ENCODE results near the gene SERPINA12.
"Not testable (repeated sequence)": the region's sequence is repeated elsewhere in the genome, so short reads cannot be mapped to it uniquely, and the experiment has no call there.

The SERPINA12 gene

DNA sequence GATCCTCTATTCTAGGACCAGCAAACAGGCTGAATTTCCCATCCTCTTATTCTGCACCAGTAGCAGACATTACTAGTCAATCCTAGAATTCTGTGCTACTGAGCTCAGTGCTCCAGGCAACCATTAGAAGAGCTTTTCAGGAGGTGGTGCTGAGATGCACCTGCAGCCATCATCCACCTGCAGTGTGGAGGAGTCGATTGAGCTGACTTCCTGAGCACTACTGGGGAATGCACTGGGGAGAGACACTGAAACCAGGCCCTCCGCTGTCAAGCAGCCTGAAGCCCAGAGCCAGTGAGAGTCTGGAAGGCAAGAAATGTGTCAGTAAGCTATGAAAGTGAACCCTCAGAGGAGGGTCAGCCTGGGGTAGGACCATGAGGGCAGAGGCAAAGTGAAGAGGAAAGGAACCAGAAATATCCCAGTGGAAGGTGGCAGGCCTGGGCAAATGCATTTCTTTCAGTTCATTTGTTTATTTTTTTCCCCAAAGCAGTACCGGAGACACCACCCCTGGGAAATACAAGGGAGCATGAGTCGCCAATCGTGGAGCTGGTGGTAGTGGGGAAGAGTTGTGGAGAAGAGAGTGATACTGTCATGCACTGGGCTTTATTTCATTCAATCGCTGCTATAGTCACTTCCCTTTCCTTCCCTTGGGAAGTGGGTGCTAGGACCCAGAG lies 28.9 kb upstream of the SERPINA12 start:
- no peak for DNase-seq (ENCODE audit: low spot score)

DNA sequence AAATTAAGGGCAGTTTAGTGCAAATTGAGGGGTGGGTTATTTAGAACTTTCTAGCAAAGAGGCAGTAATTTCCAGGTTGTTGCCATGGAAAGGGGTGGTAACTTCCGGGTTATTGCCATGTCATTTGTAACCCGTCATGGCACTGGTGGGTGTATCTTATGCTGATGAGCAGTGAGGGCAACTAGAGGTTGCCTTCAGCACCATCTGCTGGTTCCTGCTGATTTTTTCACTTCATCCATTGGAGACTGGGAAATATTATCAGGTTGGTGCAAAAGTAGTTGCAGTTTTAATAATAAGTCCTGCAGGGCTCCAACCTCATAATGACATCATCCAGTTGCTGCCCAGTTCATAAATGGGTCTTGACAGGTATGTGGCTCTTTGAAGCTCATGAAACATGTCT lies 27.6 kb upstream of the SERPINA12 start:
- DNase-seq (ENCODE audit: low spot score) = no peak

- no peak for DNase-seq (ENCODE audit: low spot score)
These were observed 26.2 kb upstream of the SERPINA12 start for GRCh38 chr14:94535506-94535905.

DNA sequence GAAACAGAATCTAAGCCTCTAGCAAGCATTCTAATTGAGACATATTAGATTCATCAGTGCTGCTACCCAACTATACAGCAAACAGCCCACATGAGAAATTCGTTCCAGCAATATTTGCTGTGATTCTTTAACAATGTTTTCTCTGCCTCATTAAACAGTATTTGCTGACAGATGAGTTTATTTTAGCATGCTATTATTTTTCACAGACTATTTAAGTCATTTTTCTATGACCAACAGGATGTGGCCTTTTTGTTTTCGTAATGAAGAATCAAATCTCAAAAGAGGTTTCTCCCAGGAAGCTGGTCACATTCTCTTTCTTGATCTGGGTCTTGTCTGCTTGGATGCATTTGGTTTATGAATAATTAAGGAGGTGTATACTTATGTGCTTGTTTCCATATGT lies 23.2 kb upstream of the SERPINA12 start:
- DNase-seq (ENCODE audit: low spot score) = no peak

GRCh38 chr14:94531187-94531586 lies 21.9 kb upstream of the SERPINA12 start:
- no peak for DNase-seq (ENCODE audit: low spot score)

DNA sequence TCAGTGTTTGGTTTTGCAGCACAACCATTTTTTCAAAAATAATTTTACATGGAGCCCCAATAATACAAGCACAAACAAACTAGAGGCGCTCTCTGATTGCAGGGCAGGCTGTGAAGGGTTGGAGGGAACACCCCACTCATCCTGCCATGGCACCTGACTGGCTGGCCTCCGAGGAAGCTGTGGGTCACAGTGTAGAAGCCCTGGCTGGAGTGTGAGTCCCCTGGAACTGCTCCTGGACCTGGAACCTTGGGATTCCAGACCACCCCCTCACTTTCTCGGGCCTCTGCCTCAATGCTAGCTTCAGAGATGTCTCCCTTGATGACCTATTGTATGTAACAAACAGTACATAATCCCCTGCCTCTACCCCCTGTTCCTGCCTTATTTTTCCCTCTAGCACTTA lies 14.8 kb upstream of the SERPINA12 start:
- no peak for DNase-seq (ENCODE audit: low spot score)

- DNase-seq (ENCODE audit: low spot score) = no peak
These were observed 14.0 kb upstream of the SERPINA12 start for GRCh38 chr14:94523265-94523664.

DNA sequence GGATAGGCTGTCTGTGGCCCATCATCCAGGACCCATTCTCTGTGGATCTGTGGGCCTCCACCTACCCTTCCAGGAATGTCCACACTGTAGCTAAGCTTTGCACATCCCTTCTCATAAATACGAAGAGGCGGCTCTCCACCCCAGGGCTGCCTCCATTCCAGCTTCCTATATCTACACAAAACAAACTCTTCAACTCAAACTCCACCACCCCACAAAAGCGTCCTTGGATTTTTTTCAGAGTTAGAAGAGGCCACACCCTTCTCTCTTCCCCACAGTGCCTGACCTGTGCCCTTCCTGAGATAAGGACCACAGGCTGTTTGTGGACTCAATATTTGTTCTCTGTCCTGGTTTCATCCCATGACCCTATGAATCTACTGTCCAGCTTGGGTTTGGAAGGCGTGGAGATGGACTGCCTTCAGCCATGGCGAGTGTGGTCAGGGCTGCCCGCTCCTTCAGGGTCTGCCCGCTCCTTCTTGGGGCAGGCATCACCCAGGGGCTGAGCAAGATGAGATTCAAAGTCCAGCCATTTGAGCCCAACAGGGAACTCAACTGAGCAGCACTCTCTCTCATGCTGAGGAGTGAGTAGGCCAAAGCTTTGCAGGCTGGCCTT lies 13.0 kb upstream of the SERPINA12 start:
- no peak for DNase-seq (ENCODE audit: low spot score)

GRCh38 chr14:94521375-94522114 lies 12.3 kb upstream of the SERPINA12 start:
- no peak for DNase-seq (ENCODE audit: low spot score)

GRCh38 chr14:94517641-94518257 lies 8.5 kb upstream of the SERPINA12 start:
- no peak for DNase-seq (ENCODE audit: low spot score)

- no peak for DNase-seq (ENCODE audit: low spot score)
These were observed 8.0 kb upstream of the SERPINA12 start for GRCh38 chr14:94517248-94517640.

GRCh38 chr14:94515856-94516255 lies 6.6 kb upstream of the SERPINA12 start:
- DNase-seq (ENCODE audit: low spot score) = no peak

DNA sequence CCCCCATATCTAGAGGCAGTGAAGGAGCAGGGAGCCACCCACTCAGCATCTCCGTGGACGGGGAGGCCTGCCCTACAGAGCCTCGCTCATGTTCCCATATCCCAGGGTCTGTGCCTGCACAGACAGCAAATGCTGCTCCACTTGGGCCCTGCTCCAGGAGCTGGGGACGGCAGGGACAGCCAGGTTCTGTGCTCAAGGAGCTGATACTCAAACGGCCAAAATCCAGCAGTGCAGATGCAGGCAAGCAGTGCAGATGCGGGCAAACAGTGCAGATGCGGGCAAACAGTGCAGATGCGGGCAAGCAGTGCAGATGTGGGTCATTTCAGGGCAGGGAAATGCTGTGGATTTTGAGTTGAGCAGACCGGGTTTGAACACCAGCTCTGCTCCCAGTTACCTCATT lies 6.2 kb upstream of the SERPINA12 start:
- no peak for DNase-seq (ENCODE audit: low spot score)

GRCh38 chr14:94514351-94514750 lies 5.1 kb upstream of the SERPINA12 start:
- DNase-seq (ENCODE audit: low spot score) = no peak

DNA sequence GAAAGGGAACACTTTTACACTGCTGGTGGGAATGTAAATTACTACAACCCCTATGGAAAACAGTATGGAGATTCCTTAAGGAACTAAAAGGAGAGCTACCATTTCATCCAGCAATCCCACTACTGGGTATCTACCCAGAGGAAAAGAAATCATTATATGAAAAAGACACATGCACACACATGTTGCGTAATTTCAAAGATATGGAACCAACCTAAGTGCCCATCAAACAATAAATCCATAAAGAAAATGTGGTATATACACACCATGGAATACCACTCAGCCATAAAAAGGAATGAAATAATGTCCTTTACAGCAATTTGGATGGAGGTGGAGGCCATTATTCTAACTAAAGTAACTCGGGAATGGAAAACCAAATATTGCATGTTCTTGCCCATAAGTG lies 1.2 kb upstream of the SERPINA12 start:
- DNase-seq (ENCODE audit: low spot score) = not testable (repeated sequence)

DNA sequence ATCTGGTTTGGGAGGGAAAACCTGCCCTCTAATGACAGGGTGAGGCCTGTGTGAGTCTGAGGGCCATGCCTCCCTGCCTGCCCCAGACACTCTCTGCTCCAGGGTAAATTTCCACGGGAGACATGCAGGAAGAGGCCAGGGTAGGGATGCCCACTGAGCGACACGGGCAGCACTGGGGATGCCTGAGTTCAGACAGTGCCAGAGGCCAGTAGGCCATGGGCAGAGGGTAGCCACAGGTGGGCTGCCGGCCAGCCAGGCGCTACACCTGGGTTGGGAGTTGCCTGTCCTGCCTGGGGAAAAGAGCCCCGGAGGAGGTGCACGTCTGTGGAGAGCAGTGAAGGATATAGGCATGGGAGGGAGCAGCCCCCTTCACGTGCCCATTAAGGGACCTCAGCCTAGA lies 3.6 kb downstream of the SERPINA12 start:
- no peak for DNase-seq (ENCODE audit: low spot score)

DNA sequence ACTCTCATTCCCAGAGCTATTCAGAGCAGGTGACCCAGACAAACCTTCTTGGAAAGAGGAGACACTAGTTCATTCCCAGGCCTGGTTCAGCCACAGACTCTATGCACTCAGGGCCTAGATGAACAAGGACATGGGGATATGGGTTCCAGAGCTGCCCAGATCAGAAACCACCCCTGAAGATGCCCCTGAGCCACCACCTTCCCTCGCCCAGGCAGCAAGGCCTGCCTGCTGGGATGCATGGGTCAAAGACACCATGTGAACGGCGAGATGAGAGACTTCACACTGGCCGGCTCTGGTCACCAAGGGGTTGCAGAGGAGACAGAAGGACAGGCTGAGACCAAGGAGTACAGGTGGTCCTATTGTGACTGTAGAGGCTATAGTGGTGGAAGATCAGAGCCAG lies 4.1 kb downstream of the SERPINA12 start:
- DNase-seq (ENCODE audit: low spot score) = no peak

- DNase-seq (ENCODE audit: low spot score) = no peak
These were observed 7.4 kb downstream of the SERPINA12 start for GRCh38 chr14:94501588-94502516.

GRCh38 chr14:94500264-94500663 lies 9.0 kb downstream of the SERPINA12 start:
- DNase-seq (ENCODE audit: low spot score) = no peak

- no peak for DNase-seq (ENCODE audit: low spot score)
These were observed 9.6 kb downstream of the SERPINA12 start for GRCh38 chr14:94499673-94500072.

- no peak for DNase-seq (ENCODE audit: low spot score)
These were observed 11.1 kb downstream of the SERPINA12 start for GRCh38 chr14:94498215-94498614.

GRCh38 chr14:94494085-94494484 lies 15.2 kb downstream of the SERPINA12 start:
- no peak for DNase-seq (ENCODE audit: low spot score)
